Urinary bladder (tissue), 4 donors: Measurements from ENCODE around the gene KCNJ18. TPM values are rescaled to one million over a fixed set of nuclear protein-coding genes. Genes with fewer than 3 reads are reported as not detected.
"Not testable (repeated sequence)": the region's sequence is repeated elsewhere in the genome, so short reads cannot be mapped to it uniquely, and the experiment has no call there.

Source experiments
- DNase-seq: peaks from one replicate; pipeline ENCODE4 v3.0.0-alpha.2; 2015; ENCODE audit errors: extremely low spot score
- H3K27ac ChIP-seq: one replicate; pipeline ENCODE4 v1.5.1; 2013; ENCODE audit warnings: low read depth, mild to moderate bottlenecking, moderate library complexity
- H3K36me3 ChIP-seq: one replicate; pipeline ENCODE4 v1.6.1; 2013; ENCODE audit warnings: mild to moderate bottlenecking, moderate library complexity; ENCODE audit not compliant: insufficient read depth
- H3K4me1 ChIP-seq: one replicate; pipeline ENCODE4 v1.6.1; 2013; ENCODE audit warnings: mild to moderate bottlenecking, moderate library complexity; ENCODE audit not compliant: insufficient read depth
- H3K4me3 ChIP-seq: one replicate; pipeline ENCODE4 v1.5.1; 2013; ENCODE audit warnings: low read depth, low read length
- WGBS: extraction: QIAGEN DNeasy Blood & Tissue Kit; methylation state at CpG from one replicate; pipeline ENCODE4 v1.1.7; 2013; 5-methylcytosine and 5-hydroxymethylcytosine counted together
- polyA plus RNA-seq: library from polyadenylated mRNA; stranded (reverse); fragments of 200-250 nt; gene quantifications from one replicate; pipeline ENCODE4 v1.2.3, GENCODE V29; 2013
- total RNA-seq: library from RNA; depleted of rRNA; stranded (reverse); fragments of >200 nt; gene quantifications from one replicate; pipeline ENCODE4 v1.2.3, GENCODE V29; 2014
- donor health status: healthy with polysubstance abuse.
- donor health status: healthy.

Gene KCNJ18
- total and polyA plus RNA-seq, 2 donors: not detected

DNA sequence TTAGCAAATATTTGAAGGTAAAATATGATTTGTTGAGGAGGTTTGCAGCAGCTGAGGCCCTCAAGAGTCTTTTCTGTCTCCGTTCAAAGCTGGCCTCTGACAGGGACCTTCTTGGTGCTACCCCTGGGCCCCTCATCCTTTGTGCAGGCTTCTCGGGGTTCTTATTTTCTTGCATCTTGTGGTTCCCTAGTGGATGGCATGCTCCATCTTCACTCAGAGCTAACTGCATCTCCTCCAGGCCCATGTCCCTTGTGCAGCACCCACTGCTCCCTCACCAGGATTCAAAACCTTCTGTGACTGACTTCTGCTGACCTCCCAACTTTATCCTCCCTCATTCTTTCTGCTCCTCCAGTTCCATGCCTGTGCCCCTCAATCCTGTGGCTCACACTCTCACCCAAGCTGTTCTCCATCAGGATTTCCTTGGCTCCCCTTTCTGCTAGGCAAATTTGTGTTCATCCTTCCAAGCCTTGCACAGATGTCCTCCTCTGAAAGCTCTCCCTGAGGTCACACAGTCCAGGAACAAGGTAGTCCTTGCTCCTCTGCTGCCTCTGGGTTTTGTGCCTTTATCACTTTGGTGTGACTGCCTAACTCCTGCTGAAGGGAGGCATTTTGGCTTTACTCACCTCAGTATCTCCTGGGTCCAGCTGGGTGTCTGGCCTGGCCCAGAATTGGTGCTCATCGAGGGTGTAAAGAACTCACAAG is 25.5 kb upstream of the KCNJ18 start:
- 52% methylated on average over 3 of the region's 3 CpGs for WGBS
- H3K27ac ChIP-seq, H3K4me3 ChIP-seq, H3K36me3 ChIP-seq, H3K4me1 ChIP-seq, DNase-seq: not testable (repeated sequence)

DNA sequence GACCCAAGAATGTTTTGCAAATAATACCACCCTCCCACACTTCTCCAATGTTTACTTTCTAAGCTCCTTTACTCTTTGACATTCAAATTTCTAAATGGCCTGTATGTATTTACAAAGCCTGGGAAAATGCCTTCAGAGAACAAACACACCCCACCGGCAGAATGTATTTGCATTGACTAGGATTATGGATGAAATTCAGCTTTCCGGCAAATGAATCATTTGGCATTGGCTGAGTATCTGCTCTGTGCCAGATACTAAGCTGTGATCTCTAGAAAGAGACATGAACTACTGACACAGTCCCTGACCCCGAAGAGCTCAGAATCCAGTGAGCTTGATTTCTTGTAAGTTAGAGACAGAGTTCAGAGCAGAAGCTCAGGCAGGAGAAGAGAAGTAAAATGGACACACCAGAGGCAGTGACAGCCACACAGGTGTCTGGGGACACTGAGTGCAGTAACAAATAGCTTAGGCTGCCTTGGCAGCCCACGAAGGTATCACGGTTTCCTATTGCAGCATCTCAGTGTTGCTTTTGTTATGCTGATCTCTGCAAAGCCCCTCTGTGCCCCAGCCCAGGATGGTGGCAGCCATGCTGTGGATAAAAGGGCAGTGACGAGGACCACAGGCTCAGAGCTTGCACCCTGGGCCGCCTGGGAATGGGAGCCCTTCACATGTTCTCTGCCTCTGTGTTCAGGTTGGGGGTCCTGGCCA is 24.8 kb upstream of the KCNJ18 start:
- not testable (repeated sequence) for DNase-seq, H3K27ac ChIP-seq, H3K4me1 ChIP-seq, H3K4me3 ChIP-seq, H3K36me3 ChIP-seq
- 49% methylated on average over 7 of the region's 7 CpGs for WGBS

- H3K27ac ChIP-seq, H3K4me1 ChIP-seq, H3K4me3 ChIP-seq, DNase-seq, H3K36me3 ChIP-seq: not testable (repeated sequence)
- 86% methylated on average over 3 of the region's 3 CpGs for WGBS
These were observed 24.2 kb upstream of the KCNJ18 start for GRCh38 chr17:21668118-21668488.

- not testable (repeated sequence) for H3K4me1 ChIP-seq, DNase-seq, H3K27ac ChIP-seq, H3K4me3 ChIP-seq, H3K36me3 ChIP-seq
- WGBS: 80% methylated on average over 13 of the region's 13 CpGs
These were observed 23.4 kb upstream of the KCNJ18 start for GRCh38 chr17:21668746-21669508.

GRCh38 chr17:21669616-21670360 is 22.5 kb upstream of the KCNJ18 start:
- 78% methylated on average over 10 of the region's 10 CpGs for WGBS
- not testable (repeated sequence) for DNase-seq

DNA sequence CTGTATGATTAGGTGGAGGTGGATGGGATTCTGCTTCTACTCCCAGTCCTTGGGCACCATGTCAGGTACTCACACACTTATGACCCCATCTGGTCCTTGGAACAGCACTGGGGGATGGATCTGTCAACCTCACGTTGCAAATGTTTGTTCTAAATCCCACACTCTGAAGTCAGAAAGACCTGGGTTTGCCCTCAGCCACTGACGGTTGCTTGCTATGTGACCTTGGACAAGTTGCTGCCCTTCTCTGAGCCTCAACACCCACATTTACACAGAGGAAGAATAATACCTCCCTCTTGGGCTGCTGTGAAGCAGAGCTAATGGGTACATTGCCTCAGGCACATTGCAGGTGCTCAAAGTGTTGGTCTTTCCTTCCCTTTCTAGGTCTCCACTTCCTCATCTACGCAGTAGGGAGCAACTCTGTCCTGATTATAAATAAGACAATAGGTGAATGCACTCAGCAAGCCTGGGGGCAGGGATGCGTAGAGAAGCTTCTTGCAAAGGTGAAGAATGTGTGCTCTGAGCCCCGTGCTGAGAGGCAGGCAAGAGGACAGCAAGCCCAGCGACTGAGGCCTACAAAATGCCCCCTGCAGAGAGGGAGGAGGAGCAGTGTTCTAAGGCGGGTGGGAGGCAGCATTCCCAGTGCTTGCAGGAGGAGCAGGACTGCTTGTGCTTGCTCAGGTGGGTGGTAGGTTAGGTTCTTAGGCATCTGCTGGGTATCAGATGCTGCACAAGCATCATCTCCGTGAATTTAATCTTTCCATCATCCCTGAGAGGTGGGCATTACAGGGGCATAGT is 21.8 kb upstream of the KCNJ18 start:
- not testable (repeated sequence) for DNase-seq, H3K4me1 ChIP-seq, H3K4me3 ChIP-seq, H3K27ac ChIP-seq, H3K36me3 ChIP-seq
- 49% methylated on average over 8 of the region's 8 CpGs for WGBS

More at GRCh38 chr17:21669616-21670360, 22.5 kb upstream of the KCNJ18 start:
- H3K4me3 ChIP-seq, H3K36me3 ChIP-seq, H3K4me1 ChIP-seq, H3K27ac ChIP-seq: not testable (repeated sequence)

DNA sequence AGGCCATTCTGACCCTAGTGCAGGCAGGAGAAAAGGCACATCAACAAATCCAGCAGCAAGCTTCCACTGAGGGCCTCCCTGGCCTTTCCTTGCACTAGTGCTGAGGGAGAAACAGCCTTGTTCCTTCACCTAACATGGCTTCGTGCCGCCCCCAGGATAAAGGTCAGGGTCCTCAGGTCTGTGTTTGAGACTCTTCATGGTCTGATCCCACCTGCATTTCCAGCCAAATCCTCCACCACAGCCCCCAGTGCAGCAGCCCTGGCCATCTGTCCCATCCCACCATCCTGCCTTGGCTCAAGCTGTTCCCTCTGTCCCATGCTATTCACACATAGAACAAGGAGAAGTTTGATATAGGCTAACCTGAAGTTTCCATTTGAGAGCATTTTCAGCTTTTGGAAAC is 20.9 kb upstream of the KCNJ18 start:
- H3K27ac ChIP-seq, H3K4me3 ChIP-seq, H3K4me1 ChIP-seq, DNase-seq, H3K36me3 ChIP-seq: not testable (repeated sequence)
- WGBS: 74% methylated on average over 2 of the region's 2 CpGs

DNA sequence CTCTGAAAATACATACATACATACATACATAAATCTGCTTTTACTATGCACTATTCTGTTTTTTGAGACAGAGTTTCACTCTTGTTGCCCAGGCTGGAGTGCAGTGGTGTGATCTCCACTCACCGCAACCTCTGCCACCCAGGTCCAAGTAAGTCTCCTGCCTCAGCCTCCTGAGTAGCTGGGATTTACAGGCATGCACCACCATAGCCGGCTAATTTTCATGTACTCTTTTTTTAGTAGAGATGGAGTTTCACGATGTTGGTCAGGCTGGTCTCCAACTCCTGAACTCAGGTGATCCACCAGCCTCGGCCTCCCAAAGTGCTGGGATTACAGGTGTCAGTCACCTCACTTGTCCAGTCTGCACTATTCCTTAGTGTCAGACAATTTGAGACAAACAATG is 20.5 kb upstream of the KCNJ18 start:
- not testable (repeated sequence) for H3K27ac ChIP-seq, H3K36me3 ChIP-seq, H3K4me1 ChIP-seq, H3K4me3 ChIP-seq, DNase-seq
- 79% methylated on average over 4 of the region's 4 CpGs for WGBS

DNA sequence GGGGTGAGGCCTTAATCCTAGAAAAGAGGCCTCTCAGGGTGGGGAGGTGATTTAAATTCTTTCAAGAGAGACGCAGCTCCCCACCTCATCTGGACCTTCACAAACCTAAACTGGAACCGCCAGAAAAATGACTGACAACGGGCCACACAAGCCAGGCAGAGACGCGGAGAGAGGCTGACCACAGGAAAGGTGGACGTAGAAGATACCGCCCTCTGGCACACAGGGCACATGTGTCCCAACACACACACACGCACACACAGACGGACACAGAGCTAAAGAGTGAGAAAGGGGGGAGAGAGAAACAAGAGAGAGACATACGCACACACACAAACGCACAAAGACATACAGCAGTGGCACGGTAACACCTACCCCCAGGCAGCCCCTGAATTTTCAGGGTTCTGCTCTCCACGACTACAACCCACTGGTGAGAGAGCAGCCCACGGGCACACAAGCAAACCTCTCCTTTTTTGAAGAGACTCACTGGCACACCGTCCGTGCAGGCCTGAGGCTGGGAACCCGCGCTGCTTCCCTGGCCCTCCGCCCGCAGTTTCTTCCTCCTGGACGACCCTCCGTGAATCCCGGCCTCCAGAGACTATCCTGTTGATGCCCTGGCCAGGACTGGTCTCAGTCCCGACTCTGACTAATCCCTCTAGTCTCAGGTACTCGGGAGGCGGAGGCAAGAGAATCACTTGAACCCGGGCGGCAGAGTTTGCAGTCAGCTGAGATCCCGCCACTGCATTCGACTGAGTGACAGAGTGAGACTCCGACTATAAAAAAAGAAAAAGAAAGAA is 18.7 kb upstream of the KCNJ18 start:
- DNase-seq, H3K4me1 ChIP-seq, H3K27ac ChIP-seq, H3K36me3 ChIP-seq, H3K4me3 ChIP-seq: not testable (repeated sequence)
- 87% methylated on average over 31 of the region's 31 CpGs for WGBS

DNA sequence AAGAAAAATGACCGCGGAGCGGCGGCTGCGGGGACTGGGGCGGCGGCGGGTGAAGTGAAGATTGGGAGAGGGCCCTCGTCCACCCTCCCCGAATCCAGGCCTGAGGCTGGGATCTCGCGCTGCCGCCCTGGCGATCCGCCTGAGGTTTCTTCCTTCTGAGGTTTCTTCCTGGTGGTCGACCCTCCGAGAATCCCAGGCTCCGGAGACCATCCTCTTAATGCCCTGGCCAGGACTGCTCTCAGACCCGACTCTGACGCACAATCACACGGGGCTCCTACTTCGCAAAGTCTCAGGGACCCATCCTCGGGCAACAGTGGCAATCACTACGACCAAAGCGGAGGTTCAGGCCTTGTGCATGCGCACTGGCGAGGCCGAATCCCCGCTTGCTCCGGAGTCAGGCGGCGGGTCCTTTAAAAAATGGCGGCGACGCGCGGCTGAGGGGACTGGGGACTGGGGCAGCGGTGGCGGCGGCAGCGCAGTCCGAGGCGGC is 18.0 kb upstream of the KCNJ18 start:
- DNase-seq: no peak
- WGBS: 83% methylated on average over 43 of the region's 43 CpGs

DNA sequence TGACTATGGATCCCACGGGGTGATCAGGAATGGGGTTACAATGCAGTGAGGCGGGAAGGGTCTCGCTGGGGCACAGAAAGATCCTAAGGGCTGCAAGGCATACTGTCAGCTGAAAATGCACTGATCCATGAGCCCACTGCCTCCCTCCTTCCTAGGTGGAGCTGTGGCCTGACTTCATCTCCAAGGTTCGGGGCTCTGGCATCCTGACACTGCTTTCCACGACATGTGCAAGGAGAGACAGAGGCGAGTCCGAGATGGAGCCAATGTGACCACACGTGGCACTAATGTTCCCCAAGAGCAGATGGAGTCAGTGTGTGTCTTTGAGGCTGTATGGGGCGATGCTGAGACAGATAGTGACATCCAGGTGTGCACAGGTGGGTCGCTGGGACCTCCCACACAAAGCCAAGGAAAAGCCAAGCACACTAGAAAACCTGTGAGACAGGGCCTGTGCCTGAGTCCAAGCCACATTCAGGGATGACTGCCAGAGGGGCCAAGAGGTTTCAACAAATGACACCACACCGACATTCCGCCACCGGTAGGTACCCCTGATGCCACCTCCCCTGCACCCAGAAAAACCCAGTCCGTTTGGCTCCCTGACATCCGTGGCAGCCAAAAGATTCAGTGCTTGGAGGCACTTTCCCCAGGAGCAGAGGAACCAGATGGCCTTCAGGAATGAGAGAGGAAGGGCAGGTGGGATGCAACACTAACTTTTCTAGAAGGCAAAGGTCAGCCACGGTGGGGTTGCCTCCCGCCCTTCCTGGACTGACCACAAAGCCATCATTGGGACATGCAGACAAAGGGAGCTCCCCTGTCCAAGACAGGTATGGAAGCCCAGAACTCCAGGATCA is 17.2 kb upstream of the KCNJ18 start:
- DNase-seq, H3K27ac ChIP-seq: not testable (repeated sequence)

More for the DNA sequence above, 18.0 kb upstream of the KCNJ18 start:
- no peaks in the 10 kb centered on the region for H3K4me1 ChIP-seq
- H3K4me3 ChIP-seq: no peak overlapping the region
- no peak overlapping the region for H3K27ac ChIP-seq
- H3K36me3 ChIP-seq: no peaks in the 10 kb centered on the region

More for the DNA sequence above, 17.2 kb upstream of the KCNJ18 start:
- not testable (repeated sequence) for H3K4me1 ChIP-seq, H3K4me3 ChIP-seq, H3K36me3 ChIP-seq
- WGBS: 80% methylated on average over 17 of the region's 17 CpGs
